ENCODE data around the gene MTHFD2. TPM values are rescaled to one million over a fixed set of nuclear protein-coding genes. Genes with fewer than 3 reads are reported as not detected.

The MTHFD2 gene
- total RNA-seq, 1 experiment from 2014 or later: 470 TPM

- CTCF ChIA-PET: no interaction called here
- H3K27me3 ChIP-seq (replicated peaks; ENCODE audit: control insufficient read depth, insufficient read depth, low read length): no peaks in the 10 kb centered on the region
- intact Hi-C loops (cut with micrococcal nuclease; ENCODE audit: unreplicated experiment): no loop called here
- Mint-ChIP-seq H3K36me3 (ENCODE audit: insufficient read depth, unreplicated experiment) (no peaks in the 10 kb centered on the region), H3K9me3 (ENCODE audit: unreplicated experiment) (no peaks in the 10 kb centered on the region), H3K27ac (ENCODE audit: unreplicated experiment) (no peak overlapping the region), H3K4me1 (ENCODE audit: low read depth, unreplicated experiment) (peaks cover 7% of the 10 kb centered on the region), H3K4me3 (ENCODE audit: unreplicated experiment) (no peak overlapping the region), H3K27me3 (ENCODE audit: insufficient read depth, unreplicated experiment) (no peaks in the 10 kb centered on the region)
- no TSS peak for BruUV-seq (replicated peaks)
- H3K36me3 ChIP-seq (ENCODE audit: control insufficient read depth, insufficient read depth, low read length): no peaks in the 10 kb centered on the region
- H3K4me3 ChIP-seq (ENCODE audit: low read depth, low read length): no peak overlapping the region
- no peak for TF ChIP-seq CTCF (IDR thresholded peaks at IDR 0.05; ENCODE audit: insufficient read depth in 1 of 2, low read depth in 1 of 2, low read length in 1 of 2, severe bottlenecking in 1 of 2, unreplicated experiment in 1 of 2)
- H3K9me3 ChIP-seq: no peaks in the 10 kb centered on the region
- no peaks in the 10 kb centered on the region for H3K4me1 ChIP-seq
- DNase-seq: no peak
- POLR2A ChIA-PET: no interaction called here
These were observed 36.6 kb downstream of the MTHFD2 start for GRCh38 chr2:74235041-74235440.

- no peak overlapping the region for H3K27ac Mint-ChIP-seq (ENCODE audit: unreplicated experiment)
- Histone ChIP-seq H3K36me3 (ENCODE audit: control insufficient read depth, insufficient read depth, low read length) (no peaks in the 10 kb centered on the region), H3K27me3 (replicated peaks; ENCODE audit: control insufficient read depth, insufficient read depth, low read length) (no peaks in the 10 kb centered on the region), H3K4me3 (ENCODE audit: low read depth, low read length) (no peak overlapping the region), H3K9me3 (no peaks in the 10 kb centered on the region), H3K4me1 (no peaks in the 10 kb centered on the region)
- intact Hi-C loops (cut with micrococcal nuclease; ENCODE audit: unreplicated experiment): no loop called here
- H3K4me1 Mint-ChIP-seq (ENCODE audit: low read depth, unreplicated experiment): peaks cover 3% of the 10 kb centered on the region
- no peak for DNase-seq
- no peaks in the 10 kb centered on the region for H3K9me3 Mint-ChIP-seq (ENCODE audit: unreplicated experiment)
- H3K36me3 Mint-ChIP-seq (ENCODE audit: insufficient read depth, unreplicated experiment): no peaks in the 10 kb centered on the region
- POLR2A ChIA-PET: no interaction called here
- no peaks in the 10 kb centered on the region for H3K27me3 Mint-ChIP-seq (ENCODE audit: insufficient read depth, unreplicated experiment)
- BruUV-seq (replicated peaks): no TSS peak
- no peak overlapping the region for H3K4me3 Mint-ChIP-seq (ENCODE audit: unreplicated experiment)
- CTCF ChIA-PET: interaction anchor here (0.6 kb wide), 1 partner anchor 163 kb away, joined by 4 read pairs; no protein-coding TSS in a partner anchor
- TF ChIP-seq CTCF (IDR thresholded peaks at IDR 0.05; ENCODE audit: insufficient read depth in 1 of 2, low read depth in 1 of 2, low read length in 1 of 2, severe bottlenecking in 1 of 2, unreplicated experiment in 1 of 2): no peak
These were observed 40.5 kb downstream of the MTHFD2 start for GRCh38 chr2:74238879-74239278.

- no peak for TF ChIP-seq CTCF (IDR thresholded peaks at IDR 0.05; ENCODE audit: insufficient read depth in 1 of 2, low read depth in 1 of 2, low read length in 1 of 2, severe bottlenecking in 1 of 2, unreplicated experiment in 1 of 2)
- H3K4me3 ChIP-seq (ENCODE audit: low read depth, low read length): no peak overlapping the region
- ChIA-PET POLR2A (no interaction called here), CTCF (interaction anchor here (0.6 kb wide), 1 partner anchor 162 kb away, joined by 4 read pairs; no protein-coding TSS in a partner anchor)
- Mint-ChIP-seq H3K4me1 (ENCODE audit: low read depth, unreplicated experiment) (no peaks in the 10 kb centered on the region), H3K36me3 (ENCODE audit: insufficient read depth, unreplicated experiment) (no peaks in the 10 kb centered on the region), H3K4me3 (ENCODE audit: unreplicated experiment) (no peak overlapping the region), H3K27me3 (ENCODE audit: insufficient read depth, unreplicated experiment) (no peaks in the 10 kb centered on the region), H3K9me3 (ENCODE audit: unreplicated experiment) (no peaks in the 10 kb centered on the region), H3K27ac (ENCODE audit: unreplicated experiment) (no peak overlapping the region)
- H3K27me3 ChIP-seq (replicated peaks; ENCODE audit: control insufficient read depth, insufficient read depth, low read length): no peaks in the 10 kb centered on the region
- H3K4me1 ChIP-seq: no peaks in the 10 kb centered on the region
- intact Hi-C loops (cut with micrococcal nuclease; ENCODE audit: unreplicated experiment): no loop called here
- no TSS peak for BruUV-seq (replicated peaks)
- no peaks in the 10 kb centered on the region for H3K36me3 ChIP-seq (ENCODE audit: control insufficient read depth, insufficient read depth, low read length)
- H3K9me3 ChIP-seq: no peaks in the 10 kb centered on the region
- peak in 1 of 2 experiments; percentile 11 for DNase-seq
These were observed 40.9 kb downstream of the MTHFD2 start for GRCh38 chr2:74239346-74239745.

Measured in Caco-2 (cell line).